ENCODE results near the gene SLC11A2. TPM values are rescaled to one million over a fixed set of nuclear protein-coding genes. Genes with fewer than 3 reads are reported as not detected.
A peak's percentile ranks its signal among the peaks of the same experiment; 100 is the strongest.

SLC11A2 gene
- total RNA-seq, 1 donor from 2014 or later: 76.7 TPM

- no peak for DNase-seq (ENCODE audit: low read depth)
Observed at GRCh38 chr12:50948798-50949197, 77.4 kb downstream of the SLC11A2 start.

- no peak for DNase-seq (ENCODE audit: low read depth)
Observed at GRCh38 chr12:50947933-50948626, 78.1 kb downstream of the SLC11A2 start.

GRCh38 chr12:50937653-50938052 is 88.5 kb downstream of the SLC11A2 start:
- DNase-seq (ENCODE audit: low read depth): no peak

GRCh38 chr12:50936821-50937530 is 89.2 kb downstream of the SLC11A2 start:
- DNase-seq (ENCODE audit: low read depth): no peak

GRCh38 chr12:50934981-50935807 is 91.0 kb downstream of the SLC11A2 start:
- DNase-seq (ENCODE audit: low read depth): peak; percentile 93

GRCh38 chr12:50934371-50934851 is 91.8 kb downstream of the SLC11A2 start:
- peak; percentile 41 for DNase-seq (ENCODE audit: low read depth)

- DNase-seq (ENCODE audit: low read depth): peak; percentile 45
Observed at GRCh38 chr12:50933459-50934124, 92.6 kb downstream of the SLC11A2 start.

GRCh38 chr12:50932787-50933280 is 93.3 kb downstream of the SLC11A2 start:
- peak; percentile 76 for DNase-seq (ENCODE audit: low read depth)

- peak; percentile 81 for DNase-seq (ENCODE audit: low read depth)
Observed at GRCh38 chr12:50930477-50930876, 95.7 kb downstream of the SLC11A2 start.

GRCh38 chr12:50929831-50930230 is 96.4 kb downstream of the SLC11A2 start:
- DNase-seq (ENCODE audit: low read depth): no peak

Other genes starting within 250 kb of the SLC11A2 start
- not detected in 2 replicates for gene TMPRSS12, start 183.5 kb downstream of the SLC11A2 start, total RNA-seq
- not detected in 2 replicates for gene HIGD1C, start 73.8 kb downstream of the SLC11A2 start, total RNA-seq
- 24.3 and 33.0 TPM in 2 replicates for gene LETMD1, start 21.9 kb upstream of the SLC11A2 start, total RNA-seq
- gene CSRNP2, start 57.2 kb upstream of the SLC11A2 start, total RNA-seq: 22.9 and 40.8 TPM in 2 replicates
- 14.1 and 31.3 TPM in 2 replicates for gene TFCP2, start 146.8 kb upstream of the SLC11A2 start, total RNA-seq
- 0.35 and 2.6 TPM in 2 replicates for gene POU6F1, start 191.7 kb upstream of the SLC11A2 start, total RNA-seq
- 88.9 and 170 TPM in 2 replicates for gene DAZAP2, start 212.4 kb upstream of the SLC11A2 start, total RNA-seq
- 19.8 and 22.5 TPM in 2 replicates for gene SMAGP, start 244.0 kb upstream of the SLC11A2 start, total RNA-seq